HS-27A (cell line): ENCODE results near the gene NCOA3.
"Not testable (repeated sequence)": the region's sequence is repeated elsewhere in the genome, so short reads cannot be mapped to it uniquely, and the experiment has no call there.

Experiments used
- DNase-seq: peaks from one replicate; pipeline ENCODE4 v3.0.0-alpha.2; 2012; ENCODE audit warnings: low read depth, missing footprints

Gene NCOA3

GRCh38 chr20:47468290-47469050 lies 33.2 kb upstream of the NCOA3 start:
- DNase-seq: no peak

DNA sequence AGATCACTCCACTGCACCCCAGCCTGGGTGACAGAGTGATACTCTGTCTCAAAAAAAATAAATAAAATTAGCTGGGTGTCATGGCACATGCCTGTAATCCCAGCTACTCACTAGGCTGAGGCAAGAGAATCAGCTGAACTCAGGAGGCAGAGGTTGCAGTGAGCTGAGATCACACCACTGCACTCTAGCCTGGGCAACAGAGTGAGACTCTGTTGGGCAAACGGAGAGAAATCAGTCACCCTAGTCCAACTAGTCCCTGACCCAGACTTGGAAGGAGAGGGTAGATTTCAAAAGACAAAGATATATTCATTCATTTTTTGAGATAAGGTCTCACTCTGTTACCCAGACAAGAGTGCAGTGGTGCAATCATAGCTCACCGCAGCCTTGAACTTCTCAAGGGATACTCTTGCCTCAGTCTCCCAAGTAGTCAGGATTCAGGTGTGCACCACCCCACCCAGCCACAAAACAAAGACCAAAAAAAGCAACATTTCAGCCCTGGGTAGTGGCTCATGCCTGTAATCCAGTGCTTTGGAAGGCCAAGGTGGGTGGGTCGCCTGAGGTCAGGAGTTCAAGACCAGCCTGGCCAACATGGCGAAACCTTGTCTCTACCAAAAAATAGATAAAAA lies 26.2 kb upstream of the NCOA3 start:
- DNase-seq: no peak

DNA sequence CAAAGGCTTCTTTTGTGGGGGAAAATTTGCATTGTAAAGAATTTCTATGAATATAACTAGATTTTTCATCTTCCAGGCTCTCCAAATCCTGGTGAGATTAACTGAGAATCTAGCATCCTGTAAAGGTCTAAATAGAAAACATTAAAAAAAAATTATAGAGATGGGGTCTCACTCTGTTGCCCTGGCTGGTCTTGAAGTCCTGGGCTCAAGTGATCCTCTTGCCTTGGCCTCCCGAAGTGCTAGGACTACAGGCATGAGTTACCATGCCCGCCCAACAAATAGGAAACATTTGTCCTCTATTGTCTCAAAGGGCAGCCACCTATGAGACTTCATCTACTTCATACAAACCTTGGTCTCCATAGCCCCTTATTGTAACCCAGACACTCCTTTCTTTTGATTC lies 25.2 kb upstream of the NCOA3 start:
- no peak for DNase-seq

DNA sequence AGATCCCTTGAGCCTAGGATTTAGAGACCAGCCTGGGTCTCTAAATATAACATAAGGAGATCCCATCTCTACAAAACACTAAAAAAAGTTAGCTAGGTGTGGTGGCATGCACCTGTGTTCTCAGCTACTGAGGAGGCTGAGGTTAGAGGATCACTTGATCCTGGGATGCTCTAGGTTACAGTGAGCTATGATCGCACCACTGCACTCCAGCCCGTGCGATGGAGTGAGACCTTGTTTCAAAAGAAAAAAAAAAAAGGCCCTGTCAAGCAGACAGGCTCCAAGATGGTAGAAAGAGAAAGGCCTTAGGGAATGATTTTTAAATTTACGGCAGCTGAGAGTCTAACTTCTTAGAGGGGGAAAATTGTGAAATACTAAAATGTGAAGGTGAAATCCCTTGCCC lies 22.6 kb upstream of the NCOA3 start:
- no peak for DNase-seq

- no peak for DNase-seq
Observed at GRCh38 chr20:47479506-47479905, 22.2 kb upstream of the NCOA3 start.

- DNase-seq: no peak
Observed at GRCh38 chr20:47480239-47480638, 21.4 kb upstream of the NCOA3 start.

- DNase-seq: no peak
Observed at GRCh38 chr20:47480705-47481104, 21.0 kb upstream of the NCOA3 start.

DNA sequence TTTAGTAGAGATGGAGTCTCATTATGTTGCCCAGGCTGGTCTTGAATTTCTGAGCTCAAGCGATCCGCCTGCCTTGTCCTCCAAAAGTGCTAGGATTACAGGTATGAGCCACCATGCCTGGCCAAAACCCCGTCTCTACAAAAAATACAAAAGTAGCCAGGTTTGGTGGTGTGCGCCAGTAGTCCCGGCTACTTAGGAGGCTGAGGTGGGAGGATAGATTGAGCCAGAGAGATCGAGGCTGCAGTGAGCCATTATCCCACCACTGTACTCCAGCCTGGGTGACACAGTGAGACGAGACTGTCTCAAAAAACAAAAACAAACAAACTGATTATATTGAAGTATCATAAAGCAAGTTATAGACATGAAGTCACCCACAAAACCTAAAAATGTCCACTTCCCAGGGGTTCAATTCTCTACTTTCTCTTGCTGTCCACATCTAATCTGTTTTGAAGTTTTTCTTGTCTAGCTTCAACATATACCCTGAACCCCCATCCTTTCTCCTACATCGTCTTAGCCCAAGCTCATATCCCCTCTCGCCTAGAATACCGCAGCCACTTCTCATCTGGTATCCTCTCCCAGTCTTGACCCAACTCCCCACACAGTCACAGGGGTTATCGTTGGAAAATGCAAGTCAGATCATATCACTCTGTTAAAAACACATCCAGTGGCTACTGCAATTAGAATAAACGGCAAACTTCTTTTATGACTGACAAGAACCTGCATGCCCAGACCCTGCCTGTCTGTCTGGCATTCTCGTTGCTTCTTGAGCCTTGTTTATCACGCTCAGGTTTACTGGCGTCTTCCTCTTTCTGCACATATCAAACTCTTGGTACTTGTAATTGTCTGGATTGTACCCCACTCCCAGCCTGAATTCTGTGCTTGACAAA lies 20.1 kb upstream of the NCOA3 start:
- no peak for DNase-seq

DNA sequence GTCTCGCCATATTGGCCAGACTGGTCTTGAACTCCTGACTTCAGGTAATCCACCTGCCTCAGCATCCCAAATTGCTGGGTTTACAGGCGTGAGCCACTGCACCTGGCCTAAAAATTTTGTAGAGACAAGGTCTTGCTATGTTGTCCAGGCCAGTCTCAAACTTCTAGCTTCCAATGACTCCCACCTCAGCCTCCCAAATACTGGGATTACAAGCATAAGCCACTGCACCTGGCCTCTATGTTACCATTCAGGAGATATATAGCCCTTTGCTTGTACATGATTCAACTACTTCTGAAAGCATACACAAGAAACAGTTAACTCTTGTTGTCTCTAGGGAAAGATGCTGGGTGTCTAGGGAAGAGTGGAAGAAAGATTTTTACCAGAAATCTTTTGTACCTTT lies 19.0 kb upstream of the NCOA3 start:
- DNase-seq: no peak

DNA sequence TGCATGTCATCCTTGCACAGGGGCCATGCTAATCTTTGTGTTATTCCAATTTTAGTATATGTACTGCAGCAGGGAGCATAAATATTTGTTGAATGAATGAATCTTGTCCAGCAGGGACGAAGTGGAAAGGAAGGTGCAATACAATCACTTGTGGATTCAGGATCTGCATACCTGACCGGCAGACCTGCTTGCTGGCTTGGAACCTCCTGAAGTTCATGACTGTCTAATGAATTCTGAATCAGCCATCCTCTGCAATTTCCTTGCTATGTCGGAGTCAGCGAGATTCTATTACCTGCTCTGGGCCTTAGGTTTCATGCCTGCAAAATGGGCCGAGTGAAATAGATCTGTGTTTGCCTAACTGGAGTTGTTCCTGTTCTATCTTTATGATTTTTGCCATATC lies 17.4 kb upstream of the NCOA3 start:
- no peak for DNase-seq

GRCh38 chr20:47487175-47487917 lies 14.3 kb upstream of the NCOA3 start:
- DNase-seq: no peak

GRCh38 chr20:47489448-47489872 lies 12.2 kb upstream of the NCOA3 start:
- DNase-seq: no peak

DNA sequence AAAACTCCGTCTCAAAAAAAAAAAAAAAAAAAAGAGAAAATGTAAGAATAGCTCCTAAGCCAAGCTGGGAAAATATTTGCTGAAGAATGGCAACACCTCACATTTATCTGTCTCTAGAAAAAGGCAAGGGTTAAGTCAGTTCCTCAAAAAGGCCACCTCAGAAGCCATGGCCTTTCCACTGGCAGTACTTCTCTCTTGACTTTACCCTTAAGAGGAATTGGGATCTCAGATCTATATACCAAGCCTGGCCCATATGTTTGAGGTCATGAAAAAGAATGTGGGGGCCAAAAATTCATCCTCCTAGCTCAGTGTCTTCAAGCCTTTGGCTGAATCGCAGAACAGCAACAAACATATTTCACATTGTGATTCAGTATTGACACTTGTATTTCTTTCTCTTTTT lies 10.9 kb upstream of the NCOA3 start:
- DNase-seq: no peak

- DNase-seq: no peak
Observed at GRCh38 chr20:47492284-47492683, 9.4 kb upstream of the NCOA3 start.

DNA sequence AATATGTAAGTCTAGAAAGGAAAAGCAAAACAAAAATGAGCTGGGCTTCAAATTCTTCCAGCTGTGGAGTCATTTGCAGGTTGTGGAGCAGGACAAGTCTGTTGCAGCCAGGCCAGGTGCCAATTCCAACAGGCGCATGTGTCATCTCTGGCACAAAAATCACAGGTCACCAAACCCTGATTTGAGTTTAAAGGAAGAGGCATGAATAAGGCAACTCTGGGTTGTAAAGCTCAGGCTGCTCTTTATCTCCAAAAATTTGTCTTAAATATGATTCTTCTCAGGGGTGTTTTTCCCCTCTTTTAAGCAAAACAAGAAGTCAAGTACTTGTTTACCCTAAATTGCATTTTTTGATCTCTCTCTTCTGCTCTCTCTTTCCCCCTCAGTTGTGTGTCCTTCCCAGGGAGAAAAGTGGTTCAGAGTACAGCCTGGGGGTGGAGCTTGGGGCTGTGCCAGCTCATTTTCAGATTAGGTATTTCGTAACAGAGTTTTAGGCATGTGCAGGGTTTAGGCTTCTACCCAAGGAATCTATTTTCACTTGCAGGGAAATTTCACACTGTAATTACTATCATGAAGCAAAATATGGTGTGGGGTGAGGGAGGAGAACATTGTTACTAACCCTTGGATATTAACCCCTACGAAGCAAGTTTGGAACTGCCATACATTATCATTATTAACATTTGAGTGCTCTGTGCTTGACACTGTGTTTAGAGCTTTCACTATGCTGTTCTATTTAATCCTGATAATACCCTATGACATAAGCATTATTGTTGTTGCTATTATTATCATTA lies 8.3 kb upstream of the NCOA3 start:
- peak; percentile 47 for DNase-seq

DNA sequence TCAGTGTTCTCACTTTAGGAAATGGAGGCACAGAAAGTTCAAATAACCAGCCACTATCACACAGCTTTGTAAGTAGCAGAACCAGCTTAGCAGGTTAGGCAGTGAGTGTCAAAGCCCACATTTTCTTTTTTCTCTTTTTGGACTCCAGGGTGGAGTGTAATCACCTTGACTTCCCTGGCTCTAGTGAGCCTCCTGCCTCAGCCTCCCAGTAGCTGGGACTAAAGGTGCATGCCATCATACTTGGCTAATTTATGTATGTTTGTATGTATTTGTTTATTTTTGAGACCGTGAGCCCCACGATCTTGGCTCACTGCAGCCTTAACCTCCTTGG lies 7.8 kb upstream of the NCOA3 start:
- no peak for DNase-seq

DNA sequence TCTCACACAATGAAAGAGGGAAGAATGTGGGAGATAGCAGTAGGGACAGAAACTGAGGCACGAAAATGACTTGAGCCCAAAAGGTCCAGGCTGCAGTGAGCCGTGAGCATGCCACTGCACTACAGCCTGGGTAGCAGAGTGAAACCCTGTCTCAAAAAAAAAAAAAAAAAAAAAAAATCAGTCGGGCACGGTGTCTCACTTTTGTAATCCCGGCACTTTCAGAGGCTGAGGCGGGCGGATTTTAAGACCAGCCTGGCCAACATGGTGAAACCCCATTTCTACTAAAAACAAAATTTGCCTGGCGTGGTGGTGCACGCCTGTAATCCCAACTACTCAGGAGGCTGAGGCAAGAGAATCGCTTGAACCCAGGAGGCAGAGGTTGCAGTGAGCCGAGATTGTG lies 7.1 kb upstream of the NCOA3 start:
- DNase-seq: not testable (repeated sequence)

DNA sequence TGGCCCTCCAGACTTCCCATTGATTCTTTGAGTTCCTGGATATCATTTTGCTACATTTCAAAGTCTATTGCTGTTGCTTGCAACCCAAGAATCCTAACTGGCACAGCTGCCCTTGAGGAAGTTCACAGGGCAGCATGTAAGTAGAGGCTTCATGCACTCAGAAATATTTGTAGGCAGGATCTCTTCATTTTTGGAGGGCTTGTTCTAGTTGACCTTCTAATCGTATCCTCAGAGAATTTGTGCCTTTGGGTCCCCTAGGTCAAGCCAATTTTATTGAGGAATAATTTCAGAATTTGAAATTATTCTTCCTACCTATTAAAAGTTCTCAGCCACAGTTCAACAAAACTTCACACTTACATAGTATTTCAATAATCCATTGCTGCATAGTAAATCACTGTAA lies 5.6 kb upstream of the NCOA3 start:
- no peak for DNase-seq

DNA sequence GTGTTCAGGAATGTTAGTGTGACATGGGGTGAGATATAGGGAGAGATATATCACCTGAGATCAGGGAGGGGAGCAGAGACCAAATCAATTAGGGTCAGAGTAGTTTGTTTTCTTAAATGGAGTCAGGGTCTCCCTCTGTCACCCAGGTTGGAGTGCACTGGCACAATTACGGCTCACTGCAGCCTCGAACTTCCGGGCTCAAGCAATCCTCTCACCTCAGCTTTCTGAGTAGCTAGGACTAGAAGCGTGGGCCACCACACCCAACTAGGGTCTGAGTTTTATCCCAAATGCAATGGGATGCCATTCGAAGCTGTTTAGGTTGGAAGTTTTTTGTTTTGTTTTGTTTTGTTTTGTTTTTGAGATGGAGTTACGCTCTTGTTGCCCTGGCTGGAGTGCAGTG lies 3.1 kb upstream of the NCOA3 start:
- no peak for DNase-seq

GRCh38 chr20:47499053-47499452 lies 2.6 kb upstream of the NCOA3 start:
- no peak for DNase-seq

DNA sequence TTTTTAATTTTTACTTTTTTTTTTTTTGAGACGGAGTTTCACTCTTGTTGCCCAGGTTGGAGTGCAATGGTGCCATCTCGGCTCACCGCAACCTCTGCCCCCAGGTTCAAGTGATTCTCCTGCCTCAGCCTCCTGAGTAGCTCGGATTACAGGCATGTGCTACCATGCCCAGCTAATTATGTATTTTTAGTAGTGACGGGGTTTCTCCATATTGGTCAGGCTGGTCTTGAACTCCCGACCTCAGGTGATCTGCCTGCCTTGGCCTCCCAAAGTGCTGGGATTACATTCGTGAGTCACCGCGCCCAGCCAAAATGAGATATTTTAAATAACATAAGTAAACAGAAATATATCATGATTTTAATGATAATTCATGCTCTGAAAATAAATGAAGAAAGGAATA lies 1.6 kb upstream of the NCOA3 start:
- DNase-seq: not testable (repeated sequence)

DNA sequence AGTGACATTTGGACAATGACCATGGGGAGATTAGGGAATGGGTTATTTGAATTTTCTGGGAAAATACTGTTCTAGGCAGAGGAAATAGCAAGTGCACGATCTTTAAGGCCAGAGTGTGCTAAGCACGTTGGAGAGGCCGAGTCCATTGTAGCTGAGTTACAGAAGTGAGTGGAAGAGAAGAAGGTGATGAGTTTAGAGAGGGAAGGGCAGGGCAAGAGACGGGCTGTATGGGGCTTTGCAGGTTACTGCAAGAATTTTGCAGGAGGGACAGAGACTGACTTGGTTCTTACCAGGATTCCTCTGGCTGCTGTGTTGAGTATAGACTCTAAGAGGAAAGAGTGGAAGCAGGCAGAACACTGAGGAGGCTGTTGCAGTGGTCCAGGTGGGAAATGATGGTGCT lies 1.1 kb upstream of the NCOA3 start:
- no peak for DNase-seq
